ENCODE data around the gene HOXA9.

The HOXA9 gene

GRCh38 chr7:27165089-27165995 lies at the start of gene HOXA9:
Gene HOXA9, minus strand, starts transcription at chr7:27165537. Its CDS starts 80 bp downstream, at chr7:27165457.
- no peak for TF ChIP-seq CTCF (IDR thresholded peaks at IDR 0.05; ENCODE audit: control extremely low read depth, extremely low read depth, low read depth, missing control alignments)
- ChIA-PET CTCF (interaction anchor here (1.2 to 3.4 kb wide), 2 partner anchors 31 to 92 kb away, joined by 4 to 11 read pairs; no protein-coding TSS in a partner anchor), POLR2A (no interaction called here)
- DNase-seq (ENCODE audit: extremely low spot score): no peak

DNA sequence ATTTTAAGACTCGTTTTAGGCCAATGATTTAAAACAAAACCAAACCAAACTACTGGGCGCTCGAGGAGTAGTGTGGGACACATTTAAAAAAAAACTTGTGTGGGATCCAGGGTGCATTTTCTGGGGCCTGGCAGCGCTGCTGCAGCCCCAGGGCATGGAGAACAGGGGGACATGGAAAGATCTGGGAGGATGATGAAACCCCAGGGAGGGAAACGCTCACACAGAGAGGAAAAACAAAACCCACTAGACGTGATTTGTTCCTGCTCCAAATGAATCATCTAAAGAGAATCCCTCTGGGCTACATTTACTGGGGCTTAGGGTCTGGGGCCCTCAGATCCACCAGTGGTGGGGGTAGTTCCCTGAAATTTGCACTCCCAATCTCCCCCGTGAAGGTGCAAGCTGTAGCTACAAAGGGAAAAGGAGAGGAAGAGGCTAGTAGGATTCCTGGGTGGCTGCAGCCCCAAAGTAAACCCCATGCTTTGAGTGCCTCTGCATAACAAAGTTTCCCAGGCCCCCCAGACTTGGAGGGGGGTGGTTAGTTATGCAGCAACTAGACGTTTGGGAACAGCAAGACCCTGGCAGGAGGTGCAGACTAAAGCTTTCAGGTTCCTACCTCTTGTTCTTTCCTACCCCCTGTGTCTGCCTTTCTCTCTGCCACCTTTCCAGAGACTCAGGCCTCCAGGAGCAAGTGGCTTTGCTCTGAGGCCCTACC lies 49.1 kb upstream of the HOXA9 start:
- TF ChIP-seq CTCF (IDR thresholded peaks at IDR 0.05; ENCODE audit: control extremely low read depth, extremely low read depth, low read depth, missing control alignments): no peak
- no peak for DNase-seq (ENCODE audit: extremely low spot score)
- ChIA-PET POLR2A (no interaction called here), CTCF (interaction anchor here (1.5 kb wide), 1 partner anchor 14 kb away, joined by 3 read pairs; no protein-coding TSS in a partner anchor)

DNA sequence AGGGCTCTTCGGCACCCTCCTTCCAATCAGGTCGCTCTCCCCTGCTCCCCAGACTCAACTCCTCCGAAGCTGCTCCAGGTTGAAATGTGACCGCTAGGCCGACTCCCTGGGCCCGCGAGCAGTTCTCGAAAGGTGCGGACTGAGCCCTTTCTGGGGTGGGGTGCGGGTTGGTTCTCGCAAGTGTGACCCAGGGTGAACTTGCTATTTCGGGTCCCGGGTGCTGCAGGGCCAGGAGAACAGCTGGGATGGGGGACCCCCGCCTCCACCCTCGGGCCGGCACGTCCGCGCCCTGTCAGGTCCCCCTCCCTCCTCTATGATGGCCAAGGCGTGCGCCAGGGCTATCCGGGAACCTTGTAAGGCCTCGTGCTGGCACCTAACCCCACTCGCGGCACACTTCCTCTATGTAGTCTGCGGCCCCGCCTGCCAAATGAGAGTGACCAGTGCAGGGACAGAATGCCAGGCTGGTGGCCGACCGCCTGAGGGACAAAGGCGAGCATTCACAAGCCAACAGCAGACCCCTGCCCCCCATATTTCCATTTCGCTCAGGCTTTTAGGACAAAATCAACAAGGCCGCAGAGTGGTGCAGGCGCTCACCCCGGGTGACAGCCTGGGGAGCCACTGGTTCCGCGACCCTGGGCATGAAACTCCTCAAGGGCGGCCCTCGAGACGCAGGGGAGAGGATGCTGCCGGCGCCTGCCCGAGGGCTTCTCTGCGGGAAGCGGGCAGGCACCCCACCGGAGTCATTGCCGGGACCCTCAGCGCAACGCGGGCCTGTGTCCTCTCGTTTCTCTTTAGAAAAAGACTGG lies 48.3 kb upstream of the HOXA9 start:
- no peak for TF ChIP-seq CTCF (IDR thresholded peaks at IDR 0.05; ENCODE audit: control extremely low read depth, extremely low read depth, low read depth, missing control alignments)
- ChIA-PET CTCF (no interaction called here), POLR2A (no interaction called here)
- no peak for DNase-seq (ENCODE audit: extremely low spot score)

- POLR2A ChIA-PET: no interaction called here
- CTCF ChIA-PET: interaction anchor here (1.7 kb wide), 1 partner anchor 17 kb away, joined by 8 read pairs; no protein-coding TSS in a partner anchor
- no peak for DNase-seq (ENCODE audit: extremely low spot score)
- TF ChIP-seq CTCF (IDR thresholded peaks at IDR 0.05; ENCODE audit: control extremely low read depth, extremely low read depth, low read depth, missing control alignments): no peak
Measured at GRCh38 chr7:27212497-27213432, 47.4 kb upstream of the HOXA9 start.

DNA sequence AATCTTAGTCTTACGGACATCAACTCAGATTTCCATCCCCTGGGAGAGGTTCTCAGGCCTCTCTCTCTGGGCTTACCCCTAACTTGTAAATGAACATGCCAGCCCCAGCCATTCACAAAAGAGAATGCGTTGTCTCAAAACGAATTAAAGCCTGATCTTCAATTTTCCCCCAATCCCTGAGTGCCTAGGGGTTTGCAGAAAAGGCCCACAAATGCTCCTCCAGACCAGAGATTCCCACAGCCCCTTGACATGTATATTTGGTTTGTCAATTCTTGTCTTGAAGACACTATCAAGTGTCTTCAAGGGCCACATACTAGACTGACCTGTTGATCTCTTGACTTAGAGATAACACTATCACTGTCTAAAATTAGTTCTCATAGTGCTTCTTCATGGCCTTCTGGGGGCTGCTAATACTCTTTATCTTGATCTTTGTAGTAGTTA lies 46.4 kb upstream of the HOXA9 start:
- ChIA-PET POLR2A (no interaction called here), CTCF (interaction anchor here (1.0 to 2.8 kb wide), 11 partner anchors 11 to 808 kb away, joined by 3 to 20 read pairs (median 5); no protein-coding TSS in a partner anchor)
- TF ChIP-seq CTCF (IDR thresholded peaks at IDR 0.05; ENCODE audit: control extremely low read depth, extremely low read depth, low read depth, missing control alignments): no peak
- DNase-seq (ENCODE audit: extremely low spot score): no peak
